Hepatocyte (in vitro differentiated cells): ENCODE results near the gene TESMIN. TPM values are rescaled to one million over a fixed set of nuclear protein-coding genes. Genes with fewer than 3 reads are reported as not detected.

Experiments used
- DNase-seq: peaks from one replicate; pipeline ENCODE4 v3.0.0-alpha.2; 2016; ENCODE audit warnings: low spot score
- H2AFZ ChIP-seq: fragments of 200-600 bp; sonication (generic); 2 replicates; pipeline ENCODE4 v1.6.0; 2016; ENCODE audit warnings: antibody characterized with exemption, mild to moderate bottlenecking
- H3K27ac ChIP-seq: fragments of 200-600 bp; sonication (generic); 2 replicates; pipeline ENCODE4 v1.5.1; 2016; ENCODE audit warnings: mild to moderate bottlenecking
- H3K27me3 ChIP-seq: fragments of 200-600 bp; sonication (generic); 2 replicates; pipeline ENCODE4 v1.6.1; 2016
- H3K36me3 ChIP-seq: fragments of 200-600 bp; sonication (generic); replicated peaks from 2 replicates; pipeline ENCODE4 v1.5.1; 2016; ENCODE audit warnings: low read depth; ENCODE audit not compliant: insufficient read depth
- H3K4me1 ChIP-seq: fragments of 200-600 bp; sonication (generic); 2 replicates; pipeline ENCODE4 v1.5.1; 2016; ENCODE audit warnings: mild to moderate bottlenecking, moderate library complexity; ENCODE audit not compliant: insufficient read depth
- H3K4me2 ChIP-seq: fragments of 200-600 bp; sonication (generic); 2 replicates; pipeline ENCODE4 v1.6.0; 2016
- H3K4me3 ChIP-seq: fragments of 200-600 bp; sonication (generic); 2 replicates; pipeline ENCODE4 v1.5.1; 2016; ENCODE audit warnings: mild to moderate bottlenecking
- H3K79me2 ChIP-seq: fragments of 200-600 bp; sonication (generic); 2 replicates; pipeline ENCODE4 v1.6.0; 2017; ENCODE audit warnings: mild to moderate bottlenecking
- H3K9me2 ChIP-seq: fragments of 200-600 bp; sonication (generic); replicated peaks from 2 replicates; pipeline ENCODE4 v1.6.0; 2017; ENCODE audit warnings: mild to moderate bottlenecking; ENCODE audit not compliant: insufficient read depth
- H3K9me3 ChIP-seq: fragments of 200-600 bp; sonication (generic); 2 replicates; pipeline ENCODE4 v1.5.1; 2016; ENCODE audit warnings: low read depth, mild to moderate bottlenecking
- H4K20me1 ChIP-seq: fragments of 200-600 bp; sonication (generic); 2 replicates; pipeline ENCODE4 v1.6.0; 2016; ENCODE audit warnings: mild to moderate bottlenecking; ENCODE audit not compliant: insufficient read depth, poor library complexity, severe bottlenecking
- EZH2 ChIP-seq: fragments of 200-600 bp; sonication (generic); IDR thresholded peaks from 2 replicates; pipeline ENCODE4 v1.6.1; 2016; ENCODE audit warnings: antibody characterized with exemption, mild to moderate bottlenecking, borderline replicate concordance
- EZH2phosphoT487 ChIP-seq: fragments of 200-600 bp; sonication (generic); IDR thresholded peaks from one replicate; pipeline ENCODE4 v1.6.1; 2018; ENCODE audit warnings: antibody characterized with exemption, mild to moderate bottlenecking, low read depth, moderate library complexity; ENCODE audit not compliant: unreplicated experiment, severe bottlenecking
- WGBS: methylation state at CpG from one replicate; pipeline ENCODE4 v1.1.6; 2016; ENCODE audit warnings: low lambda C conversion rate; ENCODE audit errors: missing lambda C conversion rate; 5-methylcytosine and 5-hydroxymethylcytosine counted together
- polyA plus RNA-seq: library from polyadenylated mRNA; unstranded; fragments of >200 nt; fragmentation: Nextera tagmentation; extraction: Ambion mirVana; gene quantifications from 2 replicates; pipeline ENCODE4 v1.2.1, GENCODE V29; 2016
- total RNA-seq: library from RNA; depleted of rRNA; stranded (reverse); fragments of >200 nt; gene quantifications from 2 replicates; pipeline ENCODE4 v1.2.3, GENCODE V29; 2014
- TF ChIP-seq, protein P1 (sequence below): fragments of 200-600 bp; sonication (generic); IDR thresholded peaks from 2 replicates; pipeline ENCODE4 v1.5.1; 2016; ENCODE audit warnings: antibody characterized with exemption, mild to moderate bottlenecking; ENCODE audit not compliant: poor library complexity

Gene TESMIN
- total and polyA plus RNA-seq, 2 experiments from 2014 or later: 1.5 to 6.7 TPM

DNA sequence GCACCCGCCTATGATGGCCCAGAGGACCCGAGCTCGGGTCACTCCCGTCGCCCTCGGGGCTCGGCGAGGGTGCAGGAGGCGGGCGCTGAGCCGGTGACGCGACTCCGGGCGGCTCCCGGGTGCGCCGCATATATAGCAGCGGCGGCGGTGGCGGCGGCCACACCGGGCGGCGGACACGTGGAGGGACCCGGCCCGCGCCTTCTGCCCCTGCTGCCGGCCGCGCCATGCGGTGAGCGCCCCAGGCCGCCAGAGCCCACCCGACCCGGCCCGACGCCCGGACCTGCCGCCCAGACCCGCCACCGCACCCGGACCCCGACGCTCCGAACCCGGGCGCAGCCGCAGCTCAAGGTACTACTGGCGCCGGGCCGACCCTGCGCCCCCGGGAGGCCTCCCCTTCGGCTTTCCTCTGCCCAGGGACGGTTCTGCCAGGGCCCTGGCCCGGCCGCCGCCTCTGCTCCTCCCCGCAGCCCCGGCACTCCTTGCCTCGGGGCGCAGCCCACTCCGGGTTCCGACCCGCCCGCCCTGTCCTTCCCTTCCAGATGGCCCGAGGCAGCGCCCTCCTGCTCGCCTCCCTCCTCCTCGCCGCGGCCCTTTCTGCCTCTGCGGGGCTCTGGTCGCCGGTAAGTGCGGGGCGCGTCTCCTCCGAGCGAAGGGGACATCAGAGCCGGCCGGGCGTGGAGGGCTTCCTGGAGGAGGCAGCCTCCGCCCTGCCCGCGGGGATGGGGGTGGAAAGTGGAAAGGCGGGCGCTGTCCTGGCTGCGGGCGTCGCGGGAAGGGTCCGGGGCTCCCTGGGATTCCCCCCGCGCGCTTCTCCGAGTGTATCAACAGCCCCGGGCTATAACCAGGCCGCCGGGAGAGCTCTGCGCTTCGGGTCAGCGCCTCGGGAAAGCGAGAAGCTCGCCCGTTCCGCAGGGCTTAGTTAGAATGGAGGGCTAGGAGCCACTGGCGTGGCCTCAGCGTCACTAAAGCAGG is 66.6 kb downstream of the TESMIN start, which contains the start of gene GAL:
Gene GAL (plus strand): TSS at position 160 of the 972 bp plus-strand sequence. CDS start 380 bp downstream, at position 540.
- Histone ChIP-seq H4K20me1 (no peaks in the 10 kb centered on the region), H3K9me2 (no peaks in the 10 kb centered on the region), H3K9me3 (no peaks in the 10 kb centered on the region), H2AFZ (peak within 1 kb of the TSS; percentile 66), H3K4me2 (peak within 1 kb of the TSS; percentile 94), H3K79me2 (no peaks in the 10 kb centered on the region), H3K4me3 (peak within 1 kb of the TSS; percentile 32), H3K36me3 (no peaks in the 10 kb centered on the region), H3K27me3 (peaks cover 53% of the 10 kb centered on the region), H3K27ac (no peak within 1 kb of the TSS), H3K4me1 (peaks cover 6% of the 10 kb centered on the region)
- DNase-seq: peak; percentile 53
- peak; percentile 83 for TF ChIP-seq EZH2phosphoT487
- TF ChIP-seq EZH2: peak; percentile 90
- TF ChIP-seq, protein P1, sequence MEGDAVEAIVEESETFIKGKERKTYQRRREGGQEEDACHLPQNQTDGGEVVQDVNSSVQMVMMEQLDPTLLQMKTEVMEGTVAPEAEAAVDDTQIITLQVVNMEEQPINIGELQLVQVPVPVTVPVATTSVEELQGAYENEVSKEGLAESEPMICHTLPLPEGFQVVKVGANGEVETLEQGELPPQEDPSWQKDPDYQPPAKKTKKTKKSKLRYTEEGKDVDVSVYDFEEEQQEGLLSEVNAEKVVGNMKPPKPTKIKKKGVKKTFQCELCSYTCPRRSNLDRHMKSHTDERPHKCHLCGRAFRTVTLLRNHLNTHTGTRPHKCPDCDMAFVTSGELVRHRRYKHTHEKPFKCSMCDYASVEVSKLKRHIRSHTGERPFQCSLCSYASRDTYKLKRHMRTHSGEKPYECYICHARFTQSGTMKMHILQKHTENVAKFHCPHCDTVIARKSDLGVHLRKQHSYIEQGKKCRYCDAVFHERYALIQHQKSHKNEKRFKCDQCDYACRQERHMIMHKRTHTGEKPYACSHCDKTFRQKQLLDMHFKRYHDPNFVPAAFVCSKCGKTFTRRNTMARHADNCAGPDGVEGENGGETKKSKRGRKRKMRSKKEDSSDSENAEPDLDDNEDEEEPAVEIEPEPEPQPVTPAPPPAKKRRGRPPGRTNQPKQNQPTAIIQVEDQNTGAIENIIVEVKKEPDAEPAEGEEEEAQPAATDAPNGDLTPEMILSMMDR: no peak
- WGBS: 2% methylated on average over 87 of the region's 113 CpGs

DNA sequence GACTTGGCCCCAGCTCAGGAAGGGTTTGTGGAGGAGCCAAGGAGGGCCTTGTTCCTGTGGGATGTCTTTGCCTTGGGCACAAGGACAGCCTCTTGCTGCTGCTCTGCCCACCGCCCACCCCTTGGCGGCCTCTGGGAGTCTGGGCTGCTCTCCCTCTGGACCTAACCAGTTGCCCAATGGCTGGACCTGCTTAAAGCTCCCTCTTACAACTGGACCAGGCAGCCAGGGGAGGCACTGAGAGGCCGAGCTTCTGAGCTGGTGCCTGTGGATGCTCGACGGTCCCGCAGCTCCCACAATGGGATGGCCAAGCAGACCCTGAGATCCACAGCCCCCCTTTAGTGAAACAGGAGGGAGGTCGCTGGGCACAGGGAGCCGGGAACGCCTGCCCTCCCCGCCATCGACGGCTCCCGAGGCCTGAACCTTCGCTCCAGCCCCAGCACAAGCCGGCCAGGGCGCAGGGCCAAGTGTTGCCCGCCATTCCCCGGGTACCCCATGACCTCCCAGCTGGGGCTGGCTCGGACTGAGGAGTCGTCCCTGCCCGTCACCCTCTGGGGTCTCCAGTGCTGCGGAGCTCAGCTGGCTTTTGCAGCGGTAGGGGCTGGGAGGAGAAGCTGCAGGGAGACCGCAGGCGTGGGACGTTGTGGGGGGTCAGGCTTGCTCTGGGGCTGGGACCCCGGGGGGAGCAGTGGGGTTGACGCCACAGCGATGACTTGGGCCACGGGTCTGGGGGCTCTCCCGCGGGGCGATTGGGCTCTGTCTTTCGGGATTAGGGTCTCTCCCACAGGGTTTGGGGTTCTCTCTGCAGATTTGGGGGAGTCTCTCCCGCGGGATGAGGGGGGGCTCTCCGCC is 67.6 kb downstream of the TESMIN start:
- WGBS: 67% methylated on average over 32 of the region's 37 CpGs
- TF ChIP-seq EZH2 (no peak), EZH2phosphoT487 (no peak)
- TF ChIP-seq, protein P1: no peak
- H3K9me2 ChIP-seq: no peaks in the 10 kb centered on the region
- H3K4me2 ChIP-seq: peak overlapping the region; percentile 94
- H2AFZ ChIP-seq: no peak overlapping the region
- no peaks in the 10 kb centered on the region for H3K9me3 ChIP-seq
- no peaks in the 10 kb centered on the region for H3K79me2 ChIP-seq
- peaks cover 6% of the 10 kb centered on the region for H3K4me1 ChIP-seq
- H3K36me3 ChIP-seq: no peaks in the 10 kb centered on the region
- H4K20me1 ChIP-seq: no peaks in the 10 kb centered on the region
- H3K4me3 ChIP-seq: no peak overlapping the region
- peaks cover 48% of the 10 kb centered on the region for H3K27me3 ChIP-seq
- no peak overlapping the region for H3K27ac ChIP-seq
- no peak for DNase-seq

DNA sequence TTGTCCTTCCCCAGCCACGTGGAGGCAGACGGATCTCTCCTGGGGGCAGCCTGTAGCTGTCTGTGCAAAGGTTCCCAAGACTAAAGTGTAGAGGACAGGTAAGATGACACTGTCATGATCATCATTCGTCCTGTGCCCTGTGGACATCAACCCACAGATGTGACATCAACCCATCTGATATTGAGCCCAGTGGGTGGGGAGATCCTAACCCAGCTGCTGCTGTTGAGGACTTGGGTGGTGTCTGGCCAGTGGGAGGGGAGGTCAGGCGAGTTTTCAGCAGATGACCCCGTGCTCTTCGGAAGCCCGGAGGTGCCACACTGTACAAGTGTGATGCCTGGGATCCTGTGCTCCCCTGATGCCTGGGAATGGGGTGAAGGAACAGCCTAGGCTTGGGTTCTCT is 68.2 kb downstream of the TESMIN start:
- Histone ChIP-seq H3K4me3 (no peak overlapping the region), H3K36me3 (no peaks in the 10 kb centered on the region), H4K20me1 (no peaks in the 10 kb centered on the region), H3K4me2 (no peak overlapping the region), H2AFZ (no peak overlapping the region), H3K4me1 (peaks cover 6% of the 10 kb centered on the region), H3K79me2 (no peaks in the 10 kb centered on the region), H3K27ac (no peak overlapping the region), H3K27me3 (peaks cover 48% of the 10 kb centered on the region), H3K9me3 (no peaks in the 10 kb centered on the region), H3K9me2 (no peaks in the 10 kb centered on the region)
- no peak for TF ChIP-seq EZH2phosphoT487
- TF ChIP-seq, protein P1: no peak
- no peak for TF ChIP-seq EZH2
- DNase-seq: no peak
- WGBS: 76% methylated on average over 7 of the region's 7 CpGs
